GM12878 (cell line): ENCODE results near the gene FGFR2. TPM values are rescaled to one million over a fixed set of nuclear protein-coding genes. Genes with fewer than 3 reads are reported as not detected.

ENCODE experiments used
- ATAC-seq: fragments of 200-7000 bp; cut with Tn5 transposase; 3 replicates; pipeline ENCODE4 v1.9.1; 2020; ENCODE audit warnings: mild to moderate bottlenecking, moderate library complexity
- BruUV-seq: library from RNA; stranded (reverse); fragments of 400-500 nt; replicated peaks from 2 replicates; lab custom pipeline; 2021; lab: Mats Ljungman, UMichigan
- CTCF ChIA-PET: fragments of 300-600 bp; sonication (Branson Sonifier 250); formaldehyde crosslinking; extraction: SDS; loops from one replicate; lab custom pipeline; 2021; ENCODE audit warnings: inconsistent platforms; lab: Yijun Ruan, JAX
- POLR2A ChIA-PET: fragments of 350-600 bp; formaldehyde crosslinking; extraction: SDS; loops from one replicate; lab custom pipeline; 2021; ENCODE audit warnings: inconsistent platforms; lab: Charles Lee
- RAD21 ChIA-PET: fragments of 300-600 bp; sonication (Branson Sonifier 250); formaldehyde crosslinking; loops from one replicate; lab custom pipeline; 2023; ENCODE audit warnings: antibody characterized with exemption; ENCODE audit not compliant: unreplicated experiment; lab: Charles Lee
- SMC1A ChIA-PET: fragments of 300-600 bp; sonication (Branson Sonifier 250); formaldehyde crosslinking; loops from one replicate; lab custom pipeline; 2023; ENCODE audit not compliant: unreplicated experiment, uncharacterized antibody; lab: Charles Lee
- DNase-seq: peaks from one replicate; pipeline ENCODE4 v3.0.0-alpha.2; 2011; ENCODE audit warnings: low read depth, low spot score
- FAIRE-seq: peaks from 3 replicates; lab custom pipeline; 2011; peaks lifted over from hg19 to GRCh38; lab: Jason Lieb, UNC
- H2AFZ ChIP-seq: 2 replicates; pipeline ENCODE4 v1.6.0; 2011; ENCODE audit warnings: low read depth, low read length, control low read depth; ENCODE audit not compliant: control insufficient read depth
- H3K27ac ChIP-seq: 2 replicates; pipeline ENCODE4 v1.5.1; 2011; ENCODE audit warnings: control low read depth; ENCODE audit not compliant: control insufficient read depth, insufficient read depth
- H3K27me3 ChIP-seq, 2 experiments: replicated peaks in 1 of 2; 2 replicates each; pipeline versions ENCODE4 v1.6.0 to v1.6.1; 2011; ENCODE audit warnings: low read length in 1 of 2; ENCODE audit not compliant: control insufficient read depth in 2 of 2, insufficient read depth in 2 of 2
- H3K36me3 ChIP-seq, 2 experiments: 2 replicates each; pipeline ENCODE4 v1.5.1; 2011; ENCODE audit warnings: low read length in 1 of 2; ENCODE audit not compliant: control insufficient read depth in 2 of 2, insufficient read depth in 2 of 2
- H3K4me1 ChIP-seq: 2 replicates; pipeline ENCODE4 v1.6.1; 2011; ENCODE audit warnings: mild to moderate bottlenecking, low read length, moderate library complexity, mixed read lengths; ENCODE audit not compliant: control insufficient read depth, insufficient read depth
- H3K4me2 ChIP-seq: 2 replicates; pipeline ENCODE4 v1.6.0; 2011; ENCODE audit warnings: control low read depth; ENCODE audit not compliant: control insufficient read depth, insufficient read depth
- H3K4me3 ChIP-seq: fragments of 200-600 bp; sonication (generic); 2 replicates; pipeline ENCODE4 v1.5.1; 2016
- H3K79me2 ChIP-seq: 2 replicates; pipeline ENCODE4 v1.6.0; 2011; ENCODE audit warnings: low read length; ENCODE audit not compliant: control insufficient read depth, insufficient read depth
- H3K9ac ChIP-seq: 2 replicates; pipeline ENCODE4 v1.8.0; 2011; ENCODE audit warnings: low read length, control low read depth, mixed read lengths; ENCODE audit not compliant: control insufficient read depth, insufficient read depth
- H3K9me3 ChIP-seq: replicated peaks from 3 replicates; pipeline ENCODE4 v1.5.1; 2011; ENCODE audit warnings: mild to moderate bottlenecking, low read length; ENCODE audit not compliant: control insufficient read depth, insufficient read depth
- H4K20me1 ChIP-seq: 2 replicates; pipeline ENCODE4 v1.6.0; 2011; ENCODE audit not compliant: control insufficient read depth, insufficient read depth
- BMI1 ChIP-seq: fragments of 450-650 bp; IDR thresholded peaks from 2 replicates; pipeline ENCODE4 v1.6.1; 2016; ENCODE audit warnings: mild to moderate bottlenecking, moderate library complexity, borderline replicate concordance
- DPF2 ChIP-seq: fragments of 450-650 bp; IDR thresholded peaks from 2 replicates; pipeline ENCODE4 v1.6.1; 2017; ENCODE audit warnings: mild to moderate bottlenecking
- HDAC6 ChIP-seq: fragments of 200-600 bp; sonication (generic); IDR thresholded peaks from one replicate; pipeline ENCODE4 v1.8.0; 2017; ENCODE audit warnings: antibody characterized with exemption; ENCODE audit not compliant: unreplicated experiment
- MEF2B ChIP-seq: fragments of 450-650 bp; IDR thresholded peaks from 2 replicates; pipeline ENCODE4 v1.6.1; 2018; ENCODE audit warnings: mild to moderate bottlenecking, moderate library complexity; ENCODE audit not compliant: partially characterized antibody, poor library complexity, severe bottlenecking
- PAX5 ChIP-seq: IDR thresholded peaks from 2 replicates; pipeline ENCODE4 v1.6.1; 2011; ENCODE audit warnings: low read depth, low read length, borderline replicate concordance
- PAX8 ChIP-seq: fragments of 450-650 bp; IDR thresholded peaks from 2 replicates; pipeline ENCODE4 v1.6.1; 2017; ENCODE audit warnings: mild to moderate bottlenecking, moderate library complexity
- RBBP5 ChIP-seq: fragments of 200-600 bp; sonication (generic); conservative IDR thresholded peaks from 2 replicates; pipeline ENCODE4 v1.6.1; 2016
- SRF ChIP-seq, 2 experiments: IDR thresholded peaks; 2 replicates each; pipeline ENCODE4 v1.6.1; 2011; ENCODE audit warnings: low read depth in 2 of 2, low read length in 2 of 2, mild to moderate bottlenecking in 1 of 2, moderate library complexity in 1 of 2
- SUPT20H ChIP-seq: IDR thresholded peaks from 2 replicates; pipeline ENCODE4 v1.6.1; 2011; ENCODE audit warnings: low read depth, mild to moderate bottlenecking, low read length, moderate library complexity, borderline replicate concordance; ENCODE audit not compliant: control insufficient read depth
- ZNF207 ChIP-seq: fragments of 450-650 bp; IDR thresholded peaks from 2 replicates; pipeline ENCODE4 v1.6.1; 2014; ENCODE audit warnings: antibody characterized with exemption, mild to moderate bottlenecking, borderline replicate concordance
- WGBS: methylation state at CpG from one replicate; pipeline ENCODE4 v1.1.6; 2016; ENCODE audit warnings: low lambda C conversion rate; ENCODE audit not compliant: insufficient replicate concordance, insufficient coverage; ENCODE audit errors: missing lambda C conversion rate; 5-methylcytosine and 5-hydroxymethylcytosine counted together
- in situ Hi-C: fragments of 300-500 bp; cut with MboI; formaldehyde crosslinking; loops from 9 replicates; pipeline ENCODE4 v1.14.3; 2018; ENCODE audit warnings: mixed read lengths
- intact Hi-C: fragments of 100-400 bp; cut with micrococcal nuclease; formaldehyde crosslinking; loops from one replicate; pipeline ENCODE4 v1.14.2; 2022; ENCODE audit not compliant: unreplicated experiment
- polyA plus RNA-seq, 11 experiments: library from polyadenylated mRNA; depleted of rRNA in 4 of 11; unstranded in 6 of 11; stranded (reverse) in 5 of 11; fragments of >200 nt; fragmentation: Nextera tagmentation in 4 of 11; fragmentation: Illumina TruSeq in 1 of 11; extraction: Ambion mirVana in 4 of 11; extraction: Trizol in 1 of 11; gene quantifications; 1 replicate in 1 of 11; 2 replicates in 10 of 11; pipeline versions ENCODE4 v1.2.1 to v1.2.3, GENCODE V29; 2011 to 2016; ENCODE audit warnings: inconsistent platforms in 2 of 11, missing spikeins in 2 of 11, low read depth in 1 of 11
- total RNA-seq, 4 experiments: library from RNA; depleted of rRNA in 3 of 4; stranded (reverse); fragments of >200 nt in 3 of 4; fragmentation: Illumina TruSeq in 1 of 4; extraction: Trizol in 1 of 4; gene quantifications; 2 replicates each; pipeline versions ENCODE4 v1.2.1 to v1.2.3, GENCODE V29; 2013 to 2021
- TF ChIP-seq, protein P1 (sequence below): IDR thresholded peaks from 2 replicates; pipeline ENCODE4 v1.6.1; 2012; ENCODE audit warnings: low read length, inconsistent platforms
- TF ChIP-seq, protein P2 (sequence below): fragments of 450-650 bp; IDR thresholded peaks from 2 replicates; pipeline ENCODE4 v1.6.1; 2017; ENCODE audit warnings: mild to moderate bottlenecking, moderate library complexity
- TF ChIP-seq, protein P3 (sequence below): IDR thresholded peaks from 2 replicates; pipeline ENCODE4 v1.6.1; 2011; ENCODE audit warnings: borderline replicate concordance, low read depth, mild to moderate bottlenecking, moderate library complexity, low read length; ENCODE audit not compliant: insufficient read depth, poor library complexity, severe bottlenecking
- TF ChIP-seq, protein P4 (sequence below): fragments of 450-650 bp; IDR thresholded peaks from 2 replicates; pipeline ENCODE4 v1.6.1; 2017; ENCODE audit warnings: mild to moderate bottlenecking

FGFR2 gene
- total and polyA plus RNA-seq, 10 of the 15 experiments (the other 5 are each of a cell fraction or from before 2014, with no cell fraction given) = 0.04 to 0.15 TPM; not detected in 8

DNA sequence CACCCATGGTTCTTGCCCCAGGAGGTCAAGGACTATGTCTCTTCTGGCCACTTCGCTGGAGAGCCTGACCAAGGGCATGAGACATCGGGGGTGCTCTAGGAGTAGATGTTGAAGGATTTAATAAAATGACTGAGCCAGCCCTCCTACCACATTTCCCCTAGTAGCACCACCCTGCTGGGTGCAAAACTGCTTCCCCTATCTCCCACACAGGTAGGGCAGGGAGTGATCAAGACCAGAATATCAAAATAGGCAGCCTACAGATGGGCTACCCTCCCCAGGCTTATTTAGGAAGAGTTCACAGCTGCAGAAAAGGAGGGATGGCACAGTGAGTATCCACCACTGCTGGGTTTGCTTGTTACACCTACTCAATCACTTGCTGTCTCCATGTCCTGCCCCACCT is 103.9 kb downstream of the FGFR2 start:
- ChIA-PET SMC1A (no interaction called here), CTCF (no interaction called here), RAD21 (no interaction called here), POLR2A (no interaction called here)
- no peak for ATAC-seq
- H3K4me2 ChIP-seq = no peak overlapping the region
- no peaks in the 10 kb centered on the region for H3K79me2 ChIP-seq
- DNase-seq = no peak
- FAIRE-seq = no peak
- H3K4me3 ChIP-seq = no peak overlapping the region
- no peaks in the 10 kb centered on the region; a peak in 1 of 4 replicates for H3K27me3 ChIP-seq
- H3K36me3 ChIP-seq = no peaks in the 10 kb centered on the region
- no peak overlapping the region for H3K27ac ChIP-seq
- in situ Hi-C loops = no loop called here
- no TSS peak for BruUV-seq
- intact Hi-C loops = no loop called here
- H3K4me1 ChIP-seq = no peaks in the 10 kb centered on the region
- WGBS = 9% methylated on average over 2 of the region's 2 CpGs
- no peak overlapping the region for H3K9ac ChIP-seq
- H4K20me1 ChIP-seq = no peaks in the 10 kb centered on the region
- H3K9me3 ChIP-seq = no peaks in the 10 kb centered on the region
- no peak overlapping the region for H2AFZ ChIP-seq
- TF ChIP-seq HDAC6 (no peak), DPF2 (no peak), SRF (IDR thresholded peaks at IDR 0.05; ENCODE audit: low read depth in 2 of 2, low read length in 2 of 2) (no peak), RBBP5 (no peak), PAX5 (no peak), MEF2B (no peak), SUPT20H (no peak), BMI1 (no peak), PAX8 (no peak), ZNF207 (no peak)
- TF ChIP-seq, protein P1, sequence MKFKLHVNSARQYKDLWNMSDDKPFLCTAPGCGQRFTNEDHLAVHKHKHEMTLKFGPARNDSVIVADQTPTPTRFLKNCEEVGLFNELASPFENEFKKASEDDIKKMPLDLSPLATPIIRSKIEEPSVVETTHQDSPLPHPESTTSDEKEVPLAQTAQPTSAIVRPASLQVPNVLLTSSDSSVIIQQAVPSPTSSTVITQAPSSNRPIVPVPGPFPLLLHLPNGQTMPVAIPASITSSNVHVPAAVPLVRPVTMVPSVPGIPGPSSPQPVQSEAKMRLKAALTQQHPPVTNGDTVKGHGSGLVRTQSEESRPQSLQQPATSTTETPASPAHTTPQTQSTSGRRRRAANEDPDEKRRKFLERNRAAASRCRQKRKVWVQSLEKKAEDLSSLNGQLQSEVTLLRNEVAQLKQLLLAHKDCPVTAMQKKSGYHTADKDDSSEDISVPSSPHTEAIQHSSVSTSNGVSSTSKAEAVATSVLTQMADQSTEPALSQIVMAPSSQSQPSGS = no peak
- TF ChIP-seq, protein P2, sequence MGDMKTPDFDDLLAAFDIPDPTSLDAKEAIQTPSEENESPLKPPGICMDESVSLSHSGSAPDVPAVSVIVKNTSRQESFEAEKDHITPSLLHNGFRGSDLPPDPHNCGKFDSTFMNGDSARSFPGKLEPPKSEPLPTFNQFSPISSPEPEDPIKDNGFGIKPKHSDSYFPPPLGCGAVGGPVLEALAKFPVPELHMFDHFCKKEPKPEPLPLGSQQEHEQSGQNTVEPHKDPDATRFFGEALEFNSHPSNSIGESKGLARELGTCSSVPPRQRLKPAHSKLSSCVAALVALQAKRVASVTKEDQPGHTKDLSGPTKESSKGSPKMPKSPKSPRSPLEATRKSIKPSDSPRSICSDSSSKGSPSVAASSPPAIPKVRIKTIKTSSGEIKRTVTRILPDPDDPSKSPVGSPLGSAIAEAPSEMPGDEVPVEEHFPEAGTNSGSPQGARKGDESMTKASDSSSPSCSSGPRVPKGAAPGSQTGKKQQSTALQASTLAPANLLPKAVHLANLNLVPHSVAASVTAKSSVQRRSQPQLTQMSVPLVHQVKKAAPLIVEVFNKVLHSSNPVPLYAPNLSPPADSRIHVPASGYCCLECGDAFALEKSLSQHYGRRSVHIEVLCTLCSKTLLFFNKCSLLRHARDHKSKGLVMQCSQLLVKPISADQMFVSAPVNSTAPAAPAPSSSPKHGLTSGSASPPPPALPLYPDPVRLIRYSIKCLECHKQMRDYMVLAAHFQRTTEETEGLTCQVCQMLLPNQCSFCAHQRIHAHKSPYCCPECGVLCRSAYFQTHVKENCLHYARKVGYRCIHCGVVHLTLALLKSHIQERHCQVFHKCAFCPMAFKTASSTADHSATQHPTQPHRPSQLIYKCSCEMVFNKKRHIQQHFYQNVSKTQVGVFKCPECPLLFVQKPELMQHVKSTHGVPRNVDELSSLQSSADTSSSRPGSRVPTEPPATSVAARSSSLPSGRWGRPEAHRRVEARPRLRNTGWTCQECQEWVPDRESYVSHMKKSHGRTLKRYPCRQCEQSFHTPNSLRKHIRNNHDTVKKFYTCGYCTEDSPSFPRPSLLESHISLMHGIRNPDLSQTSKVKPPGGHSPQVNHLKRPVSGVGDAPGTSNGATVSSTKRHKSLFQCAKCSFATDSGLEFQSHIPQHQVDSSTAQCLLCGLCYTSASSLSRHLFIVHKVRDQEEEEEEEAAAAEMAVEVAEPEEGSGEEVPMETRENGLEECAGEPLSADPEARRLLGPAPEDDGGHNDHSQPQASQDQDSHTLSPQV = no peak
- TF ChIP-seq, protein P3, sequence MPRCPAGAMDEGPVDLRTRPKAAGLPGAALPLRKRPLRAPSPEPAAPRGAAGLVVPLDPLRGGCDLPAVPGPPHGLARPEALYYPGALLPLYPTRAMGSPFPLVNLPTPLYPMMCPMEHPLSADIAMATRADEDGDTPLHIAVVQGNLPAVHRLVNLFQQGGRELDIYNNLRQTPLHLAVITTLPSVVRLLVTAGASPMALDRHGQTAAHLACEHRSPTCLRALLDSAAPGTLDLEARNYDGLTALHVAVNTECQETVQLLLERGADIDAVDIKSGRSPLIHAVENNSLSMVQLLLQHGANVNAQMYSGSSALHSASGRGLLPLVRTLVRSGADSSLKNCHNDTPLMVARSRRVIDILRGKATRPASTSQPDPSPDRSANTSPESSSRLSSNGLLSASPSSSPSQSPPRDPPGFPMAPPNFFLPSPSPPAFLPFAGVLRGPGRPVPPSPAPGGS = no peak
- TF ChIP-seq, protein P4, sequence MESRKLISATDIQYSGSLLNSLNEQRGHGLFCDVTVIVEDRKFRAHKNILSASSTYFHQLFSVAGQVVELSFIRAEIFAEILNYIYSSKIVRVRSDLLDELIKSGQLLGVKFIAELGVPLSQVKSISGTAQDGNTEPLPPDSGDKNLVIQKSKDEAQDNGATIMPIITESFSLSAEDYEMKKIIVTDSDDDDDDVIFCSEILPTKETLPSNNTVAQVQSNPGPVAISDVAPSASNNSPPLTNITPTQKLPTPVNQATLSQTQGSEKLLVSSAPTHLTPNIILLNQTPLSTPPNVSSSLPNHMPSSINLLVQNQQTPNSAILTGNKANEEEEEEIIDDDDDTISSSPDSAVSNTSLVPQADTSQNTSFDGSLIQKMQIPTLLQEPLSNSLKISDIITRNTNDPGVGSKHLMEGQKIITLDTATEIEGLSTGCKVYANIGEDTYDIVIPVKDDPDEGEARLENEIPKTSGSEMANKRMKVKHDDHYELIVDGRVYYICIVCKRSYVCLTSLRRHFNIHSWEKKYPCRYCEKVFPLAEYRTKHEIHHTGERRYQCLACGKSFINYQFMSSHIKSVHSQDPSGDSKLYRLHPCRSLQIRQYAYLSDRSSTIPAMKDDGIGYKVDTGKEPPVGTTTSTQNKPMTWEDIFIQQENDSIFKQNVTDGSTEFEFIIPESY = no peak
